GM12801 (cell line): ENCODE measurements around the gene CCDC88A.

Source experiments
- CTCF ChIP-seq: IDR thresholded peaks from one replicate; pipeline ENCODE4 v1.5.1; 2011; ENCODE audit warnings: control low read depth; ENCODE audit not compliant: insufficient read length; ENCODE audit errors: extremely low read depth

Gene CCDC88A

GRCh38 chr2:55419679-55420438, at the start of gene CCDC88A:
CCDC88A (minus strand) TSS chr2:55419856; CDS start chr2:55419079, 777 bp downstream.
- no peak for TF ChIP-seq CTCF

GRCh38 chr2:55461679-55462078, 42.0 kb upstream of the CCDC88A start:
- TF ChIP-seq CTCF: no peak

GRCh38 chr2:55460562-55460961, 40.9 kb upstream of the CCDC88A start:
- no peak for TF ChIP-seq CTCF

- TF ChIP-seq CTCF: no peak
Observed at GRCh38 chr2:55459714-55460274, 40.1 kb upstream of the CCDC88A start.

- no peak for TF ChIP-seq CTCF
Observed at GRCh38 chr2:55459279-55459678, 39.6 kb upstream of the CCDC88A start.

GRCh38 chr2:55454121-55454520, 34.5 kb upstream of the CCDC88A start:
- TF ChIP-seq CTCF: no peak

GRCh38 chr2:55452879-55453278, 33.2 kb upstream of the CCDC88A start:
- no peak for TF ChIP-seq CTCF
